Stimulated activated CD4-positive, alpha-beta T cell treated with anti-CD3 and anti-CD28 coated beads, Interleukin-2, amount 100 ng/mL, for 4 hours (primary cell): ENCODE measurements around the gene TRIM60.
"Not testable (repeated sequence)": the region's sequence is repeated elsewhere in the genome, so short reads cannot be mapped to it uniquely, and the experiment has no call there.

Experiments
- DNase-seq: peaks from one replicate; pipeline ENCODE4 v3.0.0-alpha.2; 2020; ENCODE audit warnings: low read depth

Gene TRIM60

GRCh38 chr4:165053645-165054044 is 21.8 kb downstream of the TRIM60 start, which contains the start of gene TRIM75:
TRIM75 (plus strand) TSS chr4:165053866; CDS start chr4:165059148, 5,282 bp downstream.
- DNase-seq = no peak

- no peak for DNase-seq
Measured at GRCh38 chr4:165055601-165056000, 23.8 kb downstream of the TRIM60 start.

GRCh38 chr4:165058666-165059065 is 26.9 kb downstream of the TRIM60 start:
- DNase-seq = no peak

- DNase-seq = no peak
Measured at GRCh38 chr4:165059386-165059785, 27.6 kb downstream of the TRIM60 start.

- DNase-seq = no peak
Measured at GRCh38 chr4:165060938-165061337, 29.1 kb downstream of the TRIM60 start.

GRCh38 chr4:165070560-165070959 is 38.8 kb downstream of the TRIM60 start:
- no peak for DNase-seq

GRCh38 chr4:165073346-165073745 is 41.5 kb downstream of the TRIM60 start:
- DNase-seq = not testable (repeated sequence)

GRCh38 chr4:165077034-165077578 is 45.3 kb downstream of the TRIM60 start:
- DNase-seq = no peak

GRCh38 chr4:165079476-165079875 is 47.7 kb downstream of the TRIM60 start:
- DNase-seq = no peak

- not testable (repeated sequence) for DNase-seq
Measured at GRCh38 chr4:165084787-165085186, 53.0 kb downstream of the TRIM60 start.

GRCh38 chr4:165085946-165086345 is 54.1 kb downstream of the TRIM60 start:
- no peak for DNase-seq

- DNase-seq = no peak
Measured at GRCh38 chr4:165088366-165088765, 56.6 kb downstream of the TRIM60 start.
